HEK293 (cell line): ENCODE data around the gene MUC5B.
"Not testable (repeated sequence)": the region's sequence is repeated elsewhere in the genome, so short reads cannot be mapped to it uniquely, and the experiment has no call there.

Source experiments
- CTCF ChIA-PET: fragments of 350-600 bp; formaldehyde crosslinking; extraction: SDS; loops from one replicate; lab custom pipeline; 2021; ENCODE audit warnings: antibody characterized with exemption; lab: Yijun Ruan, JAX
- POLR2A ChIA-PET: fragments of 300-600 bp; formaldehyde crosslinking; extraction: SDS; loops from one replicate; lab custom pipeline; 2020; ENCODE audit warnings: antibody characterized with exemption, inconsistent platforms; lab: Yijun Ruan, JAX
- H3K27ac ChIP-seq: fragments of 200-500 bp; sonication (Bioruptor generic); 2 replicates; pipeline ENCODE4 v1.5.1; 2014; ENCODE audit warnings: low read depth, low read length, control low read depth, inconsistent platforms; ENCODE audit errors: extremely low read depth
- H3K36me3 ChIP-seq, 2 experiments: fragments of 200-500 bp in 1 of 2; sonication (Bioruptor generic) in 1 of 2; 1 replicate in 1 of 2; 2 replicates in 1 of 2; pipeline ENCODE4 v1.5.1; 2014 to 2017; ENCODE audit warnings: inconsistent platforms in 2 of 2, low read length in 2 of 2; ENCODE audit not compliant: control insufficient read depth in 2 of 2, insufficient read depth in 1 of 2
- H3K4me1 ChIP-seq: fragments of 200-500 bp; sonication (Bioruptor generic); 2 replicates; pipeline ENCODE4 v1.5.1; 2014; ENCODE audit warnings: mild to moderate bottlenecking, low read length, inconsistent platforms; ENCODE audit not compliant: control insufficient read depth, insufficient read depth
- H3K4me3 ChIP-seq: 2 replicates; pipeline ENCODE4 v1.5.1; 2011; ENCODE audit warnings: low read depth, mild to moderate bottlenecking, control low read depth, low read length, moderate library complexity
- H3K9me3 ChIP-seq: fragments of 200-500 bp; sonication (Bioruptor generic); 2 replicates; pipeline ENCODE4 v1.5.1; 2014; ENCODE audit warnings: low read depth, low read length, inconsistent platforms; ENCODE audit not compliant: control insufficient read depth, insufficient read depth
- HOXC10 ChIP-seq: sonication (generic); formaldehyde crosslinking; IDR thresholded peaks from 2 replicates; pipeline ENCODE4 v1.8.1; 2023; ENCODE audit warnings: mild to moderate bottlenecking, missing genetic modification reagents
- SETDB1 ChIP-seq: IDR thresholded peaks from one replicate; pipeline ENCODE4 v1.6.1; 2017; ENCODE audit warnings: mild to moderate bottlenecking, low read length, moderate library complexity, mixed read lengths; ENCODE audit not compliant: insufficient read length
- TCF7L2 ChIP-seq: IDR thresholded peaks from 2 replicates; pipeline ENCODE4 v1.6.1; 2011; ENCODE audit warnings: low read depth, mild to moderate bottlenecking, inconsistent platforms, low read length, moderate library complexity, borderline replicate concordance
- YY1 ChIP-seq: fragments of 450-650 bp; formaldehyde crosslinking; IDR thresholded peaks from 2 replicates; pipeline ENCODE4 v1.5.1; 2018; ENCODE audit warnings: missing biosample characterization, missing genetic modification characterization
- ZBTB17 ChIP-seq: fragments of 450-650 bp; formaldehyde crosslinking; IDR thresholded peaks from 2 replicates; pipeline ENCODE4 v1.5.1; 2016; ENCODE audit warnings: missing biosample characterization, missing genetic modification characterization
- ZIC2 ChIP-seq: fragments of 450-650 bp; formaldehyde crosslinking; IDR thresholded peaks from 2 replicates; pipeline ENCODE4 v1.5.1; 2016; ENCODE audit warnings: missing biosample characterization, missing genetic modification characterization
- ZNF433 ChIP-seq: fragments of 450-650 bp; formaldehyde crosslinking; IDR thresholded peaks from 2 replicates; pipeline ENCODE4 v1.5.1; 2016; ENCODE audit warnings: missing biosample characterization, missing genetic modification characterization, low read depth
- ZNF560 ChIP-seq: fragments of 450-650 bp; formaldehyde crosslinking; IDR thresholded peaks from 2 replicates; pipeline ENCODE4 v1.5.1; 2017; ENCODE audit warnings: missing biosample characterization, missing genetic modification characterization, borderline replicate concordance
- ZNF626 ChIP-seq: fragments of 450-650 bp; sonication (Bioruptor Pico); formaldehyde crosslinking; IDR thresholded peaks from 2 replicates; pipeline ENCODE4 v1.5.1; 2018; ENCODE audit warnings: missing biosample characterization, missing genetic modification characterization, inconsistent platforms
- ZNF654 ChIP-seq: fragments of 450-650 bp; formaldehyde crosslinking; IDR thresholded peaks from 2 replicates; pipeline ENCODE4 v1.5.1; 2016; ENCODE audit warnings: low read depth, missing biosample characterization, missing genetic modification characterization
- ZNF670 ChIP-seq: fragments of 450-650 bp; formaldehyde crosslinking; IDR thresholded peaks from 2 replicates; pipeline ENCODE4 v1.5.1; 2016; ENCODE audit warnings: missing biosample characterization, missing genetic modification characterization, low read depth
- TF ChIP-seq, protein P1 (sequence below): fragments of 450-650 bp; formaldehyde crosslinking; IDR thresholded peaks from 2 replicates; pipeline ENCODE4 v1.5.1; 2016; ENCODE audit warnings: missing biosample characterization, missing genetic modification characterization
- TF ChIP-seq, protein P2 (sequence below): fragments of 450-650 bp; formaldehyde crosslinking; conservative IDR thresholded peaks from 2 replicates; pipeline ENCODE4 v1.5.1; 2016; ENCODE audit warnings: low read depth, missing biosample characterization, missing genetic modification characterization

Gene MUC5B

DNA sequence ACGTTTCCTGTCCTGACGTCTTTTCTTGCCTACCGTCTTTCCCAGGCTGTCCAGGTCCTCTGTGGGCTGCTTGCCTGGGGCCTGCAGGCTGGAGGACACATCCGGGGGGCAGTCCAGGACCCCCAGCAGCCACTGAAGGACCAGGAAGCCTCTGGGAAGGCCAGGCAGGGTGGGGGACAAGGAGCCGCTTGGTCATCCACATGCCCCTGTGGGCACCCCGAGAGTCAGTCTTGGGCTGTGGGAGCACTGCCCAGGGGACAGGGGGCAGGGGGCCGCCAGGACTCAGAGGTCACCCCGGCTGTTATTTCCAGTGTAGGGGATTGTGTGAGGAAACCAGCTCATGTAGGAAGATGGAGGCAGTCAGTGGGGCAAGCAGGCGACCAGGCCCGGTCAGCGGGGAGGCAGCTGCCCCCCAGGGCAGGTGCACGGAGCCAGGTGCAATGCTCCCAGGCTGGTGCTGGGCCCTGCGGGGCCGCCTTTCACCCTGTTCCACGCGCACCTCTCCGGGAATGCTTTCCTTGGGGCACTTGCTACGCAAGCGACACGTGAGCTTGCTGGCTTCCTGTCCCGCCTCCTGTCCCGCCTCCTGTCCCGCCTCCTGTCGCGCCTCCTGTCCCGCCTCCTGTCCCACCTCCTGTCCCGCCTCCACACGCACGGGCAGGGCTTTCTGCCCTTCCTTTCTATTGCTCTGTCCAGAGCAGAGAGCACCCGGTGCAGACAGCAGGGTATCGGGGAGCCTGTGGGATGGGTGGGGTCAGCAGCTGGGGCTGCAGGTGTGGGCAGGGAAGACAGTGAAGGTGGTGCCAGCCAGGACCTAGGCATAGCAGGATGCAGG lies 39.5 kb downstream of the MUC5B start (continued):
- no peak for TF ChIP-seq ZNF670 (tag by site-specific recombination)
- no peak for TF ChIP-seq TCF7L2
- no peak for TF ChIP-seq ZNF560 (tag by site-specific recombination)
- TF ChIP-seq, protein P1, sequence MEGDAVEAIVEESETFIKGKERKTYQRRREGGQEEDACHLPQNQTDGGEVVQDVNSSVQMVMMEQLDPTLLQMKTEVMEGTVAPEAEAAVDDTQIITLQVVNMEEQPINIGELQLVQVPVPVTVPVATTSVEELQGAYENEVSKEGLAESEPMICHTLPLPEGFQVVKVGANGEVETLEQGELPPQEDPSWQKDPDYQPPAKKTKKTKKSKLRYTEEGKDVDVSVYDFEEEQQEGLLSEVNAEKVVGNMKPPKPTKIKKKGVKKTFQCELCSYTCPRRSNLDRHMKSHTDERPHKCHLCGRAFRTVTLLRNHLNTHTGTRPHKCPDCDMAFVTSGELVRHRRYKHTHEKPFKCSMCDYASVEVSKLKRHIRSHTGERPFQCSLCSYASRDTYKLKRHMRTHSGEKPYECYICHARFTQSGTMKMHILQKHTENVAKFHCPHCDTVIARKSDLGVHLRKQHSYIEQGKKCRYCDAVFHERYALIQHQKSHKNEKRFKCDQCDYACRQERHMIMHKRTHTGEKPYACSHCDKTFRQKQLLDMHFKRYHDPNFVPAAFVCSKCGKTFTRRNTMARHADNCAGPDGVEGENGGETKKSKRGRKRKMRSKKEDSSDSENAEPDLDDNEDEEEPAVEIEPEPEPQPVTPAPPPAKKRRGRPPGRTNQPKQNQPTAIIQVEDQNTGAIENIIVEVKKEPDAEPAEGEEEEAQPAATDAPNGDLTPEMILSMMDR (tag by site-specific recombination): no peak
- TF ChIP-seq ZNF433 (tag by site-specific recombination): no peak
- TF ChIP-seq YY1: no peak
- TF ChIP-seq ZNF626 (tag by site-specific recombination): no peak

DNA sequence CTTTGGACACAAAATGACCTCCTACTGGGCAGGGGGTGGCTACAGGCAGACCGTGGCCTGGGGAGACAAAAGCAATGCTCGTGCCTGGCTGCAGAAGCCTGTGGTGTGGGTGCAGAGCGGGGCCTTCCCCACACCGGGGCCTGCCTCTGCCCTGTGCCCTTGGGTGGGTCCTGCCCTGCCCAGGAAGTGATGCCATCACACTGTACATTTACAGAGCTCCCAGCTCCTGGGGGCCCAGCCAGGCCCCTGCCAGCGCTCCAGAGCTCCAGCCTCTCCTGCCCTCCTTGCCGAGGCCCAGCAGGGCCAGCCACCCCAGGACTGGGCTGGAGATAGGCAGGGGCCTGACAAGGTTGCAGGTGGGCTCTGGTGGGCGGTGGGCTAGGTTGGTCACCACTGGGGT lies 40.1 kb downstream of the MUC5B start:
- CTCF ChIA-PET: interaction anchor here (1.7 kb wide), 1 partner anchor 312 kb away, joined by 3 read pairs; no protein-coding TSS in a partner anchor
- Histone ChIP-seq H3K36me3 (no peaks in the 10 kb centered on the region), H3K9me3 (no peaks in the 10 kb centered on the region), H3K27ac (no peak overlapping the region), H3K4me1 (no peaks in the 10 kb centered on the region), H3K4me3 (no peak overlapping the region)
- POLR2A ChIA-PET: interaction anchor here (1.2 kb wide), 1 partner anchor 35 kb away, joined by 3 read pairs; no protein-coding TSS in a partner anchor
- TF ChIP-seq ZIC2 (tag by site-specific recombination) (peak; percentile 19), HOXC10 (no peak)

DNA sequence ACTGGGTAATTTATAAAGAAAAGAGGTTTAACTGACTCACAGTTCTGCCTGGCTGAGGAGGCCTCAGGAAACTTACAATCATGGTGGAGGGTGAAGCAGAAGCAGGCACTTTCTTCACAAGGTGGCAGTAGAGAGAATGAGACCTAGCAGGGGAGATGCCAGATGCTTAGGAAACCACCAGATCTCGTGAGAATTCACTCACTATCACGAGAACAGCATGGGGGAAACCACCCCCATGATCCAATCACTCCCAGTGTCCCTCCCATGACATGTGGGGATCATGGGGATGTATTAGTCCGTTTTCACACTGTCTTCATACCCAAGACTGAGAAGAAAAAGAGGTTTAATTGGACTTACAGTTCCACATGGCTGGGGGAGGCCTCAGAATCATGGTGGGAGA lies 41.6 kb downstream of the MUC5B start:
- TF ChIP-seq ZNF654 (0 out of 2 replicates have a peak, but pooled peaks have one; percentile 16), ZBTB17 (tag by site-specific recombination) (peak; percentile 47; the same call in 1 of the 2 replicates)
- TF ChIP-seq, protein P2, sequence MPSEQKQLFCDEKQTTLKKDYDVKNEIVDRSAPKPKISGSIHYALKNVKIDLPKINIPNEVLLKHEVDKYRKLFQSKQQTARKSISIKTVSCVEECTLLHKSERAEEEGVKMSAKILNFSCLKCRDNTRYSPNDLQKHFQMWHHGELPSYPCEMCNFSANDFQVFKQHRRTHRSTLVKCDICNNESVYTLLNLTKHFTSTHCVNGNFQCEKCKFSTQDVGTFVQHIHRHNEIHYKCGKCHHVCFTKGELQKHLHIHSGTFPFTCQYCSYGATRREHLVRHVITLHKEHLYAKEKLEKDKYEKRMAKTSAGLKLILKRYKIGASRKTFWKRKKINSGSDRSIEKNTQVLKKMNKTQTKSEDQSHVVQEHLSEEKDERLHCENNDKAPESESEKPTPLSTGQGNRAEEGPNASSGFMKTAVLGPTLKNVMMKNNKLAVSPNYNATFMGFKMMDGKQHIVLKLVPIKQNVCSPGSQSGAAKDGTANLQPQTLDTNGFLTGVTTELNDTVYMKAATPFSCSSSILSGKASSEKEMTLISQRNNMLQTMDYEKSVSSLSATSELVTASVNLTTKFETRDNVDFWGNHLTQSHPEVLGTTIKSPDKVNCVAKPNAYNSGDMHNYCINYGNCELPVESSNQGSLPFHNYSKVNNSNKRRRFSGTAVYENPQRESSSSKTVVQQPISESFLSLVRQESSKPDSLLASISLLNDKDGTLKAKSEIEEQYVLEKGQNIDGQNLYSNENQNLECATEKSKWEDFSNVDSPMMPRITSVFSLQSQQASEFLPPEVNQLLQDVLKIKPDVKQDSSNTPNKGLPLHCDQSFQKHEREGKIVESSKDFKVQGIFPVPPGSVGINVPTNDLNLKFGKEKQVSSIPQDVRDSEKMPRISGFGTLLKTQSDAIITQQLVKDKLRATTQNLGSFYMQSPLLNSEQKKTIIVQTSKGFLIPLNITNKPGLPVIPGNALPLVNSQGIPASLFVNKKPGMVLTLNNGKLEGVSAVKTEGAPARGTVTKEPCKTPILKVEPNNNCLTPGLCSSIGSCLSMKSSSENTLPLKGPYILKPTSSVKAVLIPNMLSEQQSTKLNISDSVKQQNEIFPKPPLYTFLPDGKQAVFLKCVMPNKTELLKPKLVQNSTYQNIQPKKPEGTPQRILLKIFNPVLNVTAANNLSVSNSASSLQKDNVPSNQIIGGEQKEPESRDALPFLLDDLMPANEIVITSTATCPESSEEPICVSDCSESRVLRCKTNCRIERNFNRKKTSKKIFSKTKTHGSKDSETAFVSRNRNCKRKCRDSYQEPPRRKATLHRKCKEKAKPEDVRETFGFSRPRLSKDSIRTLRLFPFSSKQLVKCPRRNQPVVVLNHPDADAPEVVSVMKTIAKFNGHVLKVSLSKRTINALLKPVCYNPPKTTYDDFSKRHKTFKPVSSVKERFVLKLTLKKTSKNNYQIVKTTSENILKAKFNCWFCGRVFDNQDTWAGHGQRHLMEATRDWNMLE (tag by site-specific recombination): 0 out of 2 replicates have a peak, but pooled peaks have one; percentile 21
- H3K36me3 ChIP-seq, POLR2A ChIA-PET, H3K9me3 ChIP-seq, H3K4me3 ChIP-seq, CTCF ChIA-PET, H3K4me1 ChIP-seq, H3K27ac ChIP-seq: not testable (repeated sequence)

DNA sequence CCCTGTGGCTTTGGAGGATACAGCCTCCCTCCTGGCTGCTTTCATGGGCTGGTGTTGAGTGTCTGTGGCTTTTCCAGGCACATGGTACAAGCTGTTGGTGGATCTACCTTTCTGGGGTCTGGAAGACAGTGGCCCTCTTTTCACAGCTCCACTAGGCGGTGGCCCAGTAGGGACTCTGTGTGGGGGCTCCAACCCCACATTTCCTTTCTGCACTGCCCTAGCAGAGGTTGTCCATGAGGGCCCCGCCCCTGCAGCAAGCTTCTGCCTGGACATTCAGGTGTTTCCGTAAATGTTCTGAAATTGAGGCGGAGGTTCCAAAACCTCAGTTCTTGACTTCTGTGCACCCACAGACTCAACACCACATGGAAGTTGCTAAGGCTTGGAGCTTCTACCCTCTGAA lies 42.6 kb downstream of the MUC5B start:
- H3K4me1 ChIP-seq, CTCF ChIA-PET, H3K27ac ChIP-seq, H3K4me3 ChIP-seq, H3K36me3 ChIP-seq, H3K9me3 ChIP-seq, POLR2A ChIA-PET: not testable (repeated sequence)
- TF ChIP-seq SETDB1: peak; percentile 9
- TF ChIP-seq, all 188 proteins: peak for 1; not testable (repeated sequence) for 187

DNA sequence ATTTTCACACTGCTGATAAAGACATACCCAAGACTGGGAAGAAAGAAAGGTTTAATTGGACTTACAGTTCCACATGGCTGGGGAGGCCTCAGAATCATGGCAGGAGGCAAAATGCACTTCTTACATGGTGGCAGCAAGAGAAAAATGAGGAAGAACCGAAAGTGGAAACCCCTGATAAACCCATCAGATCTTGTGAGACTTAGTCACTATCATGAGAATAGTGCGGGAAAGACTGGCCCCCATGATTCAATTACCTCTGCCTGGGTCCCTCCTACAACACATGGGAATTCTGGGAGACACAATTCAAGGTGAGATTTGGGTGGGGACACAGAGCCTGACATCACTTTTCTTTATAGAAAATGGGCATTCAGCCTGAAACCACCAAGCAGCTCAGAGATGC lies 44.1 kb downstream of the MUC5B start:
- H3K27ac ChIP-seq, H3K36me3 ChIP-seq, H3K4me3 ChIP-seq, H3K9me3 ChIP-seq, POLR2A ChIA-PET, H3K4me1 ChIP-seq: not testable (repeated sequence)
- CTCF ChIA-PET: interaction anchor here (0.5 to 0.7 kb wide), 3 partner anchors 15 to 1146 kb away, joined by 3 to 7 read pairs (median 3); no protein-coding TSS in a partner anchor
